ENCODE results near the gene STING1.
"Not testable (repeated sequence)": the region's sequence is repeated elsewhere in the genome, so short reads cannot be mapped to it uniquely, and the experiment has no call there.

Gene STING1

GRCh38 chr5:139512786-139513390 lies 30.3 kb upstream of the STING1 start:
- in situ Hi-C loops (cut with MboI; ENCODE audit: low pct_unique_long_range_greater_than_20kb, low sequenced_read_pairs, unreplicated experiment), result no loop called here
- DNase-seq (ENCODE audit: low spot score), result no peak
- TF ChIP-seq, protein P1, sequence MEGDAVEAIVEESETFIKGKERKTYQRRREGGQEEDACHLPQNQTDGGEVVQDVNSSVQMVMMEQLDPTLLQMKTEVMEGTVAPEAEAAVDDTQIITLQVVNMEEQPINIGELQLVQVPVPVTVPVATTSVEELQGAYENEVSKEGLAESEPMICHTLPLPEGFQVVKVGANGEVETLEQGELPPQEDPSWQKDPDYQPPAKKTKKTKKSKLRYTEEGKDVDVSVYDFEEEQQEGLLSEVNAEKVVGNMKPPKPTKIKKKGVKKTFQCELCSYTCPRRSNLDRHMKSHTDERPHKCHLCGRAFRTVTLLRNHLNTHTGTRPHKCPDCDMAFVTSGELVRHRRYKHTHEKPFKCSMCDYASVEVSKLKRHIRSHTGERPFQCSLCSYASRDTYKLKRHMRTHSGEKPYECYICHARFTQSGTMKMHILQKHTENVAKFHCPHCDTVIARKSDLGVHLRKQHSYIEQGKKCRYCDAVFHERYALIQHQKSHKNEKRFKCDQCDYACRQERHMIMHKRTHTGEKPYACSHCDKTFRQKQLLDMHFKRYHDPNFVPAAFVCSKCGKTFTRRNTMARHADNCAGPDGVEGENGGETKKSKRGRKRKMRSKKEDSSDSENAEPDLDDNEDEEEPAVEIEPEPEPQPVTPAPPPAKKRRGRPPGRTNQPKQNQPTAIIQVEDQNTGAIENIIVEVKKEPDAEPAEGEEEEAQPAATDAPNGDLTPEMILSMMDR (IDR thresholded peaks at IDR 0.05; ENCODE audit: extremely low read depth, insufficient read depth, missing control alignments), result no peak

GRCh38 chr5:139504722-139505121 lies 22.2 kb upstream of the STING1 start:
- in situ Hi-C loops (cut with MboI; ENCODE audit: low pct_unique_long_range_greater_than_20kb, low sequenced_read_pairs, unreplicated experiment); DNase-seq (ENCODE audit: low spot score): not testable (repeated sequence)

- DNase-seq (ENCODE audit: low spot score); in situ Hi-C loops (cut with MboI; ENCODE audit: low pct_unique_long_range_greater_than_20kb, low sequenced_read_pairs, unreplicated experiment): not testable (repeated sequence)
Observed at GRCh38 chr5:139503879-139504278, 21.3 kb upstream of the STING1 start.

- DNase-seq (ENCODE audit: low spot score); in situ Hi-C loops (cut with MboI; ENCODE audit: low pct_unique_long_range_greater_than_20kb, low sequenced_read_pairs, unreplicated experiment): not testable (repeated sequence)
Observed at GRCh38 chr5:139503036-139503817, 20.7 kb upstream of the STING1 start.

DNA sequence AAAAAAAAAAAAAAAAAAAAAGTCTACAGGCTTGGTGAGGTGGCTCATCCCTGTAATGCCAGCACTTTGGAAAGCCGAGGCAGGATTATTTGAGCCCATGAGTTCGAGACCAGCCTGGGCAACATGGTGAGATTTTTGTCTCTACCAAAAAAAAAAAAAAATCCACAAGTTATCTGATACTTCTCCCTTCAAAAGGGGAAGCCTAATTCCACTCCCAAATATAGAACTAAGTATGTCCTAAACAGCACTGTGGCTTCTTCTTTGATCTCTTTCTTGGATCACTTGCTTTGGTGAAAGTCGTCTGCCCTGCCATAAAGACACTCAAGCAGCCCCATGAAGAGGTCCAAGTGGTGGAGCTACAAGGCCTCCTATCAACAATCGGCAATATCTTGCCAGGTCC lies 18.8 kb upstream of the STING1 start:
- TF ChIP-seq, protein P1 (IDR thresholded peaks at IDR 0.05; ENCODE audit: extremely low read depth, insufficient read depth, missing control alignments), result no peak
- in situ Hi-C loops (cut with MboI; ENCODE audit: low pct_unique_long_range_greater_than_20kb, low sequenced_read_pairs, unreplicated experiment), result no loop called here
- no peak for DNase-seq (ENCODE audit: low spot score)

DNA sequence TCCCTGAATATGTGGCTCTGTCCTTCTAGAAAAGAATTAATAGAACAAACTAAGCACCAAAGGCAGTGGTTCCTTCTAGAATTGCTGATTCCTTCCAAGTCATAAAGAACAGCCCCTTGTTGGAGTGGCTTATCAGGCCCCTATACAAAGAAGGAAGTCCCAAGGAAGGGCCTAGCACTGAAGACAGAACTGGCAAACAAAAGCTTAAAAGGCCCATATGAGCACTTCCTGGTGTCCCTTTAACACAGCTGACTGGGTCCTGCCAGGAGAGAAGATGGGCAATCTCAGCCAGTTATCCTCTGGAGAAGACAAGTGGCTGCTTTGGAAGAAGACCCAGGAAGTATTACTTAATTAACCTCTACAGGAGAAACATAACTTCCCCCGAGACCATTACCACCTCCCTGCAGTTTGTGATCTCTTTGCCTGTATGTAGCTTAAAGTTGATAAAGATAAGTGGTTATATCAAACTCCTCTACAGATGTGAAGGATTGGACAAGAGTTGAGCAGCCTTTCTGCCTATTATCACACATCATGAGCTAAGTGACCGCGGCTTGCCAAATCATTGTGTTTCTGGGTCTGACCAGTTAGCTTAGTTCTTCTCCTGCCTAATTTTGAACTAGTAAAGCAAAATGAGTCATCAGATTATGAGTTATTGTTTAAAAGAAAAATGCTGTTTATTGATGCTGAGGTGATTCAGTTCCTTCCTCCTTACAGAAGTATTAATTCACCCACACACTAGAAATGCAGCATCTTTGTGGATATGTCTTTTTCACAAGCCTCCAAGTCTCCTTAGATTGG lies 13.3 kb upstream of the STING1 start:
- TF ChIP-seq, protein P1 (IDR thresholded peaks at IDR 0.05; ENCODE audit: extremely low read depth, insufficient read depth, missing control alignments), result no peak
- no peak for DNase-seq (ENCODE audit: low spot score)
- in situ Hi-C loops (cut with MboI; ENCODE audit: low pct_unique_long_range_greater_than_20kb, low sequenced_read_pairs, unreplicated experiment), result no loop called here

DNA sequence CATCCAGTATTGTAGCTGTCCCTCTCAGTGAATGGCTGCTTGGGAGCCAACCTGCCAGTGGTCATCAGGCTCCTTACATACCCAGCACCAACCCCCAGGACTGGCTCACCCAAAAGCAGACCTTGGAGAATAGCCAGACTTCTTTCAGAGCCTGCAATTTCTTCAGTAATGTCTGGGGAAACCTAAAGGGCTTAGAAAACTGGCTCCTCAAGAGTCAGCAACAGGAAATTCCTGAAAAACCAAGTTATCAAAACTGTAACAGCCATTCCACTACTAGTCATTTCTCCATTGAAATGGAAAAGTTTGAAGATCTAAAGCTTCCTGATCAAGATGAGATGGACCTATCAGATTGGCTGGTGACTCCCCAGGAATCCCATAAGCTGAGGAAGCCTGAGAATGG lies 12.3 kb upstream of the STING1 start:
- in situ Hi-C loops (cut with MboI; ENCODE audit: low pct_unique_long_range_greater_than_20kb, low sequenced_read_pairs, unreplicated experiment), result no loop called here
- no peak for DNase-seq (ENCODE audit: low spot score)
- TF ChIP-seq, protein P1 (IDR thresholded peaks at IDR 0.05; ENCODE audit: extremely low read depth, insufficient read depth, missing control alignments), result no peak

- TF ChIP-seq, protein P1 (IDR thresholded peaks at IDR 0.05; ENCODE audit: extremely low read depth, insufficient read depth, missing control alignments), result no peak
Observed at GRCh38 chr5:139494256-139494655, 11.7 kb upstream of the STING1 start.

More at GRCh38 chr5:139494256-139494655, 11.7 kb upstream of the STING1 start:
- in situ Hi-C loops (cut with MboI; ENCODE audit: low pct_unique_long_range_greater_than_20kb, low sequenced_read_pairs, unreplicated experiment), result no loop called here
- no peak for DNase-seq (ENCODE audit: low spot score)
